ENCODE results near the gene NIP7. TPM values are rescaled to one million over a fixed set of nuclear protein-coding genes. Genes with fewer than 3 reads are reported as not detected.

Gene NIP7
- 43.2 and 48.5 TPM in 2 replicates for total RNA-seq

DNA sequence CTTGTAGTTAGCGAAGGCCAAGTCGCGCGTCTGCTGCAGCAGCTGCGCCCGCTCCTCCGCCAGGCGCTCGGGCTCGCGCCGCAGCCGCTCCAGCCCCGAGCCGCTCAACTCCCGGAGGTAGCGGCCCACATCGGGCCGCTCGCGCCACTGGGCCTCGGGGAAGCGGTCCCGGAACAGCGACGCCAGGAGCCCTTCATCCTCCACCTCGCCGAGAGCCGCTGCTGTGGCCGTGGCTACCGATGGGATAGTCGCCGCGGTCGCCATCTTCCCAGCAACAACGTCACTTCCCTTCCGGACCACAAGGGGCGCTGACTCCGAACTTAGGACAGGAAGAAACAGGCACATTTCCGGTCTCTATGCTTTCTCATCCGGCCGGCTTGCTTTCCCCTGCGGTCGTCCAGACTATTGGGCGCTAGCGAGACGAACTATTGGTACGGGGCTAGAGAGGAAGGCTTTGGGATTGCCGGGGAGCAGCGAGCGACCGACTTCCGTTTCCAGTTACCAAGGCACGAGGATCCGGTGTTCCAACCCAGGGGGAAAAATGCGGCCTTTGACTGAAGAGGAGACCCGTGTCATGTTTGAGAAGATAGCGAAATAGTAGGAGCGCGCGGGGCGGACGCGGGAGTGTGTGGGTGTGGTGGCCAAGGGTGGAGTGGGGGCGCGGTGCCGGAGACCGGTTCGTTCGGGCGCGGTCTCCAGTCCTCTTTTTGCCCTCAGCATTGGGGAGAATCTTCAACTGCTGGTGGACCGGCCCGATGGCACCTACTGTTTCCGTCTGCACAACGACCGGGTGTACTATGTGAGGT, at the start of gene NIP7, which contains the start of gene COG8:
TSS of gene NIP7 (plus strand) at position 484 of the 806 bp plus-strand sequence. CDS start at position 542, 58 bp downstream.
TSS of gene COG8 (minus strand) at position 276 of the 806 bp plus-strand sequence. CDS start at position 264, 12 bp downstream.

DNA sequence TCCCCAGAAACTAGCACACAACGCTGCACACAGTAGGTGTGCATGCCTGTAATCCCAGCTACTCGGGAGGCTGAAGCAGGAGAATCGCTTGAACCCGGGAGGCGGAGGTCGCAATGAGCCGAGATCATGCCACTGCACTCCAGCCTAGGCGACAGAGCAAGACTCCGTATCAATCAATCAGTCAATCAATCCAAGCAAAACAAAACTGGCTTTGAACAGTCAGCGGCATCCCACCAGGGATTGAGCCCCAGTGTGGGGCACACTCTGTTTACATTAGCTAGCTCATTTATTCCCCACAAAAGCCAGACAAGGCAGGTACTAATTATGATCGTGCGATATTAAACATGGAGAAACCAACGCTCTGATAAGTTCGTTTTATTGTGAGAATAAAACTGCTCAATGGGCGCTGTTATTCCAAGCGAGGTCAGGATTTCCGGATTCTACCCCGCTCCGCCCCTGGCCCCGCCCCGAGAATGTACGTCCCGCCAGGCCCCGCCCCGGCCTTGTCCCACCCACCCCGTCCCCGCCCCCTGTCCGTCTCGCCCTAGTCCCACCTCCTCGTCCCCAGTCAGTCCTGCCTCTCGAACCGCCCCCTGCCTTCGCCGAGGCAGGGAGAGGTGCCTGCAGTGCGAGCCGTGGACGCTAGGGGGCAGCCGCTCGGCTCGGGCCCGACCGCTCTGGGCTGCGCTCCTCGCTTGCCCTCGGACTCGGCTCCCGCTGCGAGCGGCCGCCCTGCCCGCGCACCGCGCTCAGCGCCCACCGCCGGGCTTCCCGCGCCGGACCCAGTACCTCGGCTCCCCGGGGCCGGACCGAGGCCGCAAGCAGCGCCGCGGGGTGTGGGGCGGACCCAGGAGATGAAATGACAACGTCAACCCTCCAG, 28.7 kb upstream of the NIP7 start, which contains the start of gene VPS4A:
TSS of gene VPS4A (plus strand) at position 698 of the 880 bp plus-strand sequence. CDS start at position 860, 162 bp downstream.

GRCh38 chr16:69330286-69331109, 9.1 kb upstream of the NIP7 start, which contains the start of gene PDF:
Gene PDF (minus strand): TSS chr16:69330588. CDS start chr16:69330570, 18 bp downstream.

DNA sequence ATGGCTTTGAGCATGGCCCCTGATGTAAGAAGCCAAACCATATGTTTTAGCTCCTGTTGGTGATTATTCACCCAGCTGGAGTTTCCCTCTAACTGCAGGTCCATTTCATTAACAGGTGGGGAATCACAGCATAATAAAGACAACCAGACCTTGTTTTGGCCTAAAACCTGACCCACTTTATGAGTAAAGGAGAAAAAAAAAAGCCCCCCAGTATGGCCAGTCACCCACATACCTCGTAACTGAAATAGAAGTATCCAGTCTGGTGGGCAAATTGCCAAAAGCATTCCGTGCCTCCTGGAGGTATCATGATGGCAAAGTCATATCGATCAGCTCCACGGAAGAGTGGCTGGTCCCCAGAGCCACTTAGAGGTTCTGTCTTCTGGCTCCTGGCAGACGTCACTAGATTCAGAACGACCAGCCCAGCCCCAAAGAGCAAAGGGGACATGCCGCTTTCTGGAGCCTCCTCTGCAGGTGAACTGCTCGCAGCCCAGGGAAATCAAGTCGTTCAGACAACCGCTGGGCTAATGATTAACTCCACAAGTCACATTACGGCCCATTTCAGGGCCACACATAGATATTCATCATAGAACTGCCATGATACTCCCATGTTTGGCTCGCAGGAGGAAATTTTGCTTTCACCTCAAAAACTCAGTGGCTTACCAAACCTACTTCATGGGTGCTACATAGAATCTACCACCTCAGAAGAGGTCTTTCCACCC, 11.9 kb downstream of the NIP7 start, which contains the start of gene TMED6:
TSS of gene TMED6 (minus strand) at position 478 of the 719 bp plus-strand sequence. CDS start at position 445, 33 bp downstream.

Other genes starting within 250 kb of the NIP7 start
- gene HAS3, start 234.1 kb upstream of the NIP7 start, total RNA-seq: 0.32 and 1.1 TPM in 2 replicates
- gene CHTF8, start 207.2 kb upstream of the NIP7 start, total RNA-seq: 59.1 and 66.9 TPM in 2 replicates
- 18.1 and 18.8 TPM in 2 replicates for gene UTP4, start 207.1 kb upstream of the NIP7 start, total RNA-seq
- 20.1 and 37.7 TPM in 2 replicates for gene SNTB2, start 152.6 kb upstream of the NIP7 start, total RNA-seq
- gene VPS4A, start 28.4 kb upstream of the NIP7 start, total RNA-seq: 40.0 and 40.7 TPM in 2 replicates
- 17.2 and 28.0 TPM in 2 replicates for gene PDF, start 9.2 kb upstream of the NIP7 start, total RNA-seq
- 27.3 and 29.6 TPM in 2 replicates for gene COG8, start 208 bp upstream of the NIP7 start, total RNA-seq
- gene TMED6, start 12.0 kb downstream of the NIP7 start, total RNA-seq: not detected in 2 replicates
- 11.6 and 12.0 TPM in 2 replicates for gene TERF2, start 46.2 kb downstream of the NIP7 start, total RNA-seq
- 79.3 and 138 TPM in 2 replicates for gene CYB5B, start 84.8 kb downstream of the NIP7 start, total RNA-seq
- 7.8 and 13.7 TPM in 2 replicates for gene NFAT5, start 226.2 kb downstream of the NIP7 start, total RNA-seq